ENCODE data around the gene CALHM2.

GRCh38 chr10:103427866-103428265, 24.3 kb downstream of the CALHM2 start:
- TF ChIP-seq CTCF (IDR thresholded peaks at IDR 0.05) = no peak
- TF ChIP-seq SP1 (CRISPR knock-in tag; conservative IDR thresholded peaks at IDR 0.05) = no peak
- no peak for TF ChIP-seq USF2 (CRISPR knock-in tag; IDR thresholded peaks at IDR 0.05)
- no peak for TF ChIP-seq USF1 (CRISPR knock-in tag; IDR thresholded peaks at IDR 0.05)
- TF ChIP-seq CREB1 (CRISPR knock-in tag; IDR thresholded peaks at IDR 0.05) = no peak
- no peak for TF ChIP-seq ATF3 (CRISPR knock-in tag; conservative IDR thresholded peaks at IDR 0.05)
